ENCODE data around the gene DNAJC30.

Gene DNAJC30

DNA sequence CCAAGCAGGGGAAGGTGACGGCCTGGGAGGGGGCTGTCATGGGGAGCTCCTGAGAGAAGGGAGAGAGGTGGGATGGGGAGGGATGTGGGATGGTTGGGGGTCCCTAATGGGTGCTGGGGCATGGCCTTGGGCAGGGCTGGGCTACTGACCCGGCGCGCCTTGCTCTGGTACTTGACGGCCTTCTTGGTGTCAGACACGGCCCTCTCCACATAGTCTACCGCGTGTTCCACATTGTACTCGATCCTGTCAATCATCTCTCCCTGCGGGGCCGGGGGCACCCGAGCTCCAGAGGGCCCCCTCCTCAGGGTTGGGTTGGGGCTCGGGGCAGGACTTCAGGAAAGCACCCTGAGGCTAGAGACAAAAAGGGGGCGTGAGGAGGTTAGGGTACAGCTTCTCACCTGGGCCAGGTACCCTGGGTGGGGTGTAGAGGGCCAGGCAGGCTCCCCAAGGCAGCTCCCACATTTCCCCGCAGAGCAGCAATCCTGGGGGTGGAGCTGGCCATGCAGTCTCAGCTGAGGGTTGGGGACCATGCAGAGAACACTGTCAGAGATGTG lies 17.4 kb upstream of the DNAJC30 start:
- Histone ChIP-seq H3K4me3 (ENCODE audit: low read length) (no peak overlapping the region), H3K4me1 (ENCODE audit: control insufficient read depth, low read length) (peaks cover 5% of the 10 kb centered on the region), H3K27ac (ENCODE audit: low read depth, low read length) (no peak overlapping the region), H3K9me3 (ENCODE audit: control insufficient read depth, insufficient read depth, low read length) (no peaks in the 10 kb centered on the region), H3F3A (ENCODE audit: control insufficient read depth, insufficient read depth) (no peaks in the 10 kb centered on the region), H3K9me2 (replicated peaks; ENCODE audit: control insufficient read depth, low read length) (no peaks in the 10 kb centered on the region), H4K20me1 (ENCODE audit: control insufficient read depth, insufficient read depth, low read depth, low read length) (no peaks in the 10 kb centered on the region), H3K27me3 (ENCODE audit: control insufficient read depth, low read length) (no peaks in the 10 kb centered on the region), H3K4me2 (ENCODE audit: low read length) (no peak overlapping the region), H3K79me2 (ENCODE audit: control insufficient read depth, low read length) (no peaks in the 10 kb centered on the region), H3K36me3 (ENCODE audit: control insufficient read depth, low read length) (peaks cover 40% of the 10 kb centered on the region)
- TF ChIP-seq, protein P1, sequence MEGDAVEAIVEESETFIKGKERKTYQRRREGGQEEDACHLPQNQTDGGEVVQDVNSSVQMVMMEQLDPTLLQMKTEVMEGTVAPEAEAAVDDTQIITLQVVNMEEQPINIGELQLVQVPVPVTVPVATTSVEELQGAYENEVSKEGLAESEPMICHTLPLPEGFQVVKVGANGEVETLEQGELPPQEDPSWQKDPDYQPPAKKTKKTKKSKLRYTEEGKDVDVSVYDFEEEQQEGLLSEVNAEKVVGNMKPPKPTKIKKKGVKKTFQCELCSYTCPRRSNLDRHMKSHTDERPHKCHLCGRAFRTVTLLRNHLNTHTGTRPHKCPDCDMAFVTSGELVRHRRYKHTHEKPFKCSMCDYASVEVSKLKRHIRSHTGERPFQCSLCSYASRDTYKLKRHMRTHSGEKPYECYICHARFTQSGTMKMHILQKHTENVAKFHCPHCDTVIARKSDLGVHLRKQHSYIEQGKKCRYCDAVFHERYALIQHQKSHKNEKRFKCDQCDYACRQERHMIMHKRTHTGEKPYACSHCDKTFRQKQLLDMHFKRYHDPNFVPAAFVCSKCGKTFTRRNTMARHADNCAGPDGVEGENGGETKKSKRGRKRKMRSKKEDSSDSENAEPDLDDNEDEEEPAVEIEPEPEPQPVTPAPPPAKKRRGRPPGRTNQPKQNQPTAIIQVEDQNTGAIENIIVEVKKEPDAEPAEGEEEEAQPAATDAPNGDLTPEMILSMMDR (IDR thresholded peaks at IDR 0.05; ENCODE audit: low read depth, low read length, poor library complexity, severe bottlenecking): no peak
- no peak for TF ChIP-seq EZH2phosphoT487 (IDR thresholded peaks at IDR 0.05; ENCODE audit: borderline replicate concordance, low read length)

DNA sequence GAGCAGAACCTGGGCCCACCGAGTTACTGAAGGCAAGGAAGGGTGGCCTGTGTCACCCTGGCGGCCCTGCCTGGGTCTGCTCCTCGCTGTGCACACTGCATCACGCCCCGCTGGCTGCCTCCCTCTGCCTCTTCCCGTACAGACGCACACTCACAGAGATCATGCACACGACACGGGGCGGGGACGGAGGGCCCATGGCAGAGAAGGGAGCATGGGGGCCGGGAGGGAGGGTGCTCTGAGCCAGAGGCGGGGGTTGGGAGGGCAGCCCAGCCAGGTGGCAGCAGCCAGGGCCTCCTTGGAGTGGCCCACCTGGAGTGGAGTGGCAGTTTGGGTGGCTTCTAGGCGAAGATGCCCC lies 16.8 kb upstream of the DNAJC30 start:
- Histone ChIP-seq H3K4me3 (ENCODE audit: low read length) (no peak overlapping the region), H3K4me2 (ENCODE audit: low read length) (no peak overlapping the region), H3K79me2 (ENCODE audit: control insufficient read depth, low read length) (no peaks in the 10 kb centered on the region), H3K4me1 (ENCODE audit: control insufficient read depth, low read length) (peaks cover 5% of the 10 kb centered on the region), H3K9me2 (replicated peaks; ENCODE audit: control insufficient read depth, low read length) (no peaks in the 10 kb centered on the region), H3K27me3 (ENCODE audit: control insufficient read depth, low read length) (no peaks in the 10 kb centered on the region), H3F3A (ENCODE audit: control insufficient read depth, insufficient read depth) (no peaks in the 10 kb centered on the region), H3K27ac (ENCODE audit: low read depth, low read length) (no peak overlapping the region), H4K20me1 (ENCODE audit: control insufficient read depth, insufficient read depth, low read depth, low read length) (no peaks in the 10 kb centered on the region), H3K36me3 (ENCODE audit: control insufficient read depth, low read length) (peaks cover 43% of the 10 kb centered on the region), H3K9me3 (ENCODE audit: control insufficient read depth, insufficient read depth, low read length) (no peaks in the 10 kb centered on the region)
- TF ChIP-seq, protein P1 (IDR thresholded peaks at IDR 0.05; ENCODE audit: low read depth, low read length, poor library complexity, severe bottlenecking): no peak
- TF ChIP-seq EZH2phosphoT487 (IDR thresholded peaks at IDR 0.05; ENCODE audit: borderline replicate concordance, low read length): no peak

DNA sequence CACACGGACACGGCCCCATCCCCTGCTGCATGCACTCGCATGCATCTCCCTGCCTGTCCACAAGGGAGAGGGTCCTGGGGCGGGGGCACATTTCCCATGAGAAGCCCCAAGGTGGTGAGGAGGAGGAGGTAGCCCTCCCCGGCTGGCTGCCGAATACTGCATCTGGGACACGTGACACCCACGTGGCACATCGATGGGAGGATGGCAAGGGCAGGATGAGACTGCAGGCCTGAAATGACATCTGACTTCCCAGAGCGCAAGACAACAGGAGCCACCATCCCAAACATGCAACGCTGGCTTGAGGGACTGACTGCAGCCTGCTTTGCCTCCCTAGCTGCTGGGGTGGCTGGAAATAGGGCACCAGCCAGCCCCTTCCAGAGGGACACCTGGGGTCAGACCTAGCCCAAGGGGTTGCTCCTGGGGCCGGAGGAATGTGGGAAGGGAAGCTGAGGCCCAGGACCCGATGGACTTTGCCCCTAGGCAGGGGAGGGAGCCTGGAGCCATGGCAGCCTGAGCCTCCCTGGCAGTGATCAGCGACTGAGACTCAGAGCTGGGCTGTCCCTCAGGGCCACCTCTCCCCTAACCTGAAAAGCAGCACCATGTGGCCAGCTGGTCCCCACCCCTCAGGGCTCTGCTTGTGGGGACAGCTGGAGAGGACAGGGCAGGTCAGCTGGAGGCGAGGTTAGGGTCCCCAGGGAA lies 16.3 kb upstream of the DNAJC30 start:
- no peak for TF ChIP-seq EZH2phosphoT487 (IDR thresholded peaks at IDR 0.05; ENCODE audit: borderline replicate concordance, low read length)
- TF ChIP-seq, protein P1 (IDR thresholded peaks at IDR 0.05; ENCODE audit: low read depth, low read length, poor library complexity, severe bottlenecking): no peak
- Histone ChIP-seq H3K9me2 (replicated peaks; ENCODE audit: control insufficient read depth, low read length) (no peaks in the 10 kb centered on the region), H3K4me1 (ENCODE audit: control insufficient read depth, low read length) (peaks cover 5% of the 10 kb centered on the region), H3K4me3 (ENCODE audit: low read length) (no peak overlapping the region), H3K9me3 (ENCODE audit: control insufficient read depth, insufficient read depth, low read length) (no peaks in the 10 kb centered on the region), H3F3A (ENCODE audit: control insufficient read depth, insufficient read depth) (no peaks in the 10 kb centered on the region), H3K4me2 (ENCODE audit: low read length) (no peak overlapping the region), H4K20me1 (ENCODE audit: control insufficient read depth, insufficient read depth, low read depth, low read length) (no peaks in the 10 kb centered on the region), H3K79me2 (ENCODE audit: control insufficient read depth, low read length) (no peaks in the 10 kb centered on the region), H3K27ac (ENCODE audit: low read depth, low read length) (no peak overlapping the region), H3K36me3 (ENCODE audit: control insufficient read depth, low read length) (peaks cover 48% of the 10 kb centered on the region), H3K27me3 (ENCODE audit: control insufficient read depth, low read length) (no peaks in the 10 kb centered on the region)

All from DOHH2 (cell line).